H7 (cell line): ENCODE data around the gene ZNF468. TPM values are rescaled to one million over a fixed set of nuclear protein-coding genes. Genes with fewer than 3 reads are reported as not detected.
A peak's percentile ranks its signal among the peaks of the same experiment; 100 is the strongest.
"Not testable (repeated sequence)": the region's sequence is repeated elsewhere in the genome, so short reads cannot be mapped to it uniquely, and the experiment has no call there.

ENCODE experiments used
- DNase-seq: peaks from one replicate; pipeline ENCODE4 v3.0.0; 2012
- H3K27me3 ChIP-seq: 2 replicates; pipeline ENCODE4 v1.6.0; 2011; ENCODE audit warnings: mild to moderate bottlenecking, low read length; ENCODE audit not compliant: control insufficient read depth, insufficient read depth
- H3K36me3 ChIP-seq: replicated peaks from 2 replicates; pipeline ENCODE4 v1.5.1; 2011; ENCODE audit warnings: low read length; ENCODE audit not compliant: control insufficient read depth, insufficient read depth
- H3K4me3 ChIP-seq: 2 replicates; pipeline ENCODE4 v1.5.1; 2011; ENCODE audit warnings: low read depth, mild to moderate bottlenecking, control low read depth, low read length, moderate library complexity; ENCODE audit not compliant: insufficient read depth
- total RNA-seq: library from RNA; depleted of rRNA; stranded (reverse); fragments of >200 nt; shearing (Covaris generic); gene quantifications from 2 replicates; pipeline ENCODE4 v1.2.3, GENCODE V29; 2014; rRNA removed

The ZNF468 gene
- 34.1 and 38.6 TPM in 2 replicates for total RNA-seq

- DNase-seq: peak; percentile 82
- H3K36me3 ChIP-seq, H3K27me3 ChIP-seq: not testable (repeated sequence)
- peak within 1 kb of the TSS; percentile 60 for H3K4me3 ChIP-seq
Observed at GRCh38 chr19:52857378-52858191, at the start of gene ZNF468. TSS of gene ZNF468 (minus strand) at chr19:52857619. CDS start at chr19:52854272, 3,347 bp downstream.

- not testable (repeated sequence) for DNase-seq, H3K27me3 ChIP-seq, H3K36me3 ChIP-seq, H3K4me3 ChIP-seq
Observed at GRCh38 chr19:52904052-52904780, 46.8 kb upstream of the ZNF468 start.

- no peak for DNase-seq
- H3K36me3 ChIP-seq: no peaks in the 10 kb centered on the region; the same call in 1 of the 2 replicates
- no peak overlapping the region for H3K4me3 ChIP-seq
- H3K27me3 ChIP-seq: no peaks in the 10 kb centered on the region
Observed at GRCh38 chr19:52901842-52902241, 44.4 kb upstream of the ZNF468 start.

GRCh38 chr19:52898596-52898995, 41.2 kb upstream of the ZNF468 start:
- not testable (repeated sequence) for H3K4me3 ChIP-seq, H3K27me3 ChIP-seq, DNase-seq, H3K36me3 ChIP-seq

- H3K27me3 ChIP-seq: no peaks in the 10 kb centered on the region
- DNase-seq: peak; percentile 60
- H3K36me3 ChIP-seq: peaks cover 5% of the 10 kb centered on the region
- peak overlapping the region; percentile 96 for H3K4me3 ChIP-seq
Observed at GRCh38 chr19:52898101-52898500, 40.7 kb upstream of the ZNF468 start.

GRCh38 chr19:52897138-52897935, 39.9 kb upstream of the ZNF468 start, which contains the start of gene ZNF320:
TSS of gene ZNF320 (minus strand) at chr19:52897635. CDS start at chr19:52890255, 7,380 bp downstream.
- Histone ChIP-seq H3K4me3 (peak within 1 kb of the TSS; percentile 96), H3K27me3 (no peaks in the 10 kb centered on the region), H3K36me3 (peaks cover 5% of the 10 kb centered on the region)
- DNase-seq: peak; percentile 97

- Histone ChIP-seq H3K36me3 (peaks cover 5% of the 10 kb centered on the region), H3K4me3 (peak overlapping the region; percentile 96), H3K27me3 (no peaks in the 10 kb centered on the region)
- DNase-seq: peak; percentile 49
Observed at GRCh38 chr19:52896431-52897137, 39.2 kb upstream of the ZNF468 start.

GRCh38 chr19:52891336-52891735, 33.9 kb upstream of the ZNF468 start:
- no peaks in the 10 kb centered on the region for H3K27me3 ChIP-seq
- no peak for DNase-seq
- peaks cover 18% of the 10 kb centered on the region for H3K36me3 ChIP-seq
- H3K4me3 ChIP-seq: no peak overlapping the region

GRCh38 chr19:52889931-52890330, 32.5 kb upstream of the ZNF468 start:
- no peak for DNase-seq
- no peaks in the 10 kb centered on the region for H3K27me3 ChIP-seq
- H3K36me3 ChIP-seq: peaks cover 20% of the 10 kb centered on the region
- H3K4me3 ChIP-seq: no peak overlapping the region

- H3K27me3 ChIP-seq: no peaks in the 10 kb centered on the region
- no peak overlapping the region for H3K4me3 ChIP-seq
- H3K36me3 ChIP-seq: peaks cover 24% of the 10 kb centered on the region
- no peak for DNase-seq
Observed at GRCh38 chr19:52889076-52889475, 31.7 kb upstream of the ZNF468 start.

GRCh38 chr19:52880895-52881389, 23.5 kb upstream of the ZNF468 start:
- H3K36me3 ChIP-seq: peaks cover 26% of the 10 kb centered on the region
- no peak for DNase-seq
- no peaks in the 10 kb centered on the region for H3K27me3 ChIP-seq
- H3K4me3 ChIP-seq: no peak overlapping the region

GRCh38 chr19:52872996-52873395, 15.6 kb upstream of the ZNF468 start:
- not testable (repeated sequence) for H3K27me3 ChIP-seq

GRCh38 chr19:52871466-52871865, 14.0 kb upstream of the ZNF468 start:
- no peaks in the 10 kb centered on the region for H3K36me3 ChIP-seq
- H3K27me3 ChIP-seq: no peaks in the 10 kb centered on the region
- DNase-seq: no peak
- no peak overlapping the region for H3K4me3 ChIP-seq

More at GRCh38 chr19:52872996-52873395, 15.6 kb upstream of the ZNF468 start:
- H3K4me3 ChIP-seq, DNase-seq, H3K36me3 ChIP-seq: not testable (repeated sequence)

- not testable (repeated sequence) for DNase-seq, H3K4me3 ChIP-seq, H3K27me3 ChIP-seq
Observed at GRCh38 chr19:52868031-52868430, 10.6 kb upstream of the ZNF468 start.

More at GRCh38 chr19:52868031-52868430, 10.6 kb upstream of the ZNF468 start:
- not testable (repeated sequence) for H3K36me3 ChIP-seq
